ENCODE data around the gene ADCY5. TPM values are rescaled to one million over a fixed set of nuclear protein-coding genes. Genes with fewer than 3 reads are reported as not detected.

Gene ADCY5
- total RNA-seq, 4 donors from 2014 or later = 119 to 251 (median 185) TPM

DNA sequence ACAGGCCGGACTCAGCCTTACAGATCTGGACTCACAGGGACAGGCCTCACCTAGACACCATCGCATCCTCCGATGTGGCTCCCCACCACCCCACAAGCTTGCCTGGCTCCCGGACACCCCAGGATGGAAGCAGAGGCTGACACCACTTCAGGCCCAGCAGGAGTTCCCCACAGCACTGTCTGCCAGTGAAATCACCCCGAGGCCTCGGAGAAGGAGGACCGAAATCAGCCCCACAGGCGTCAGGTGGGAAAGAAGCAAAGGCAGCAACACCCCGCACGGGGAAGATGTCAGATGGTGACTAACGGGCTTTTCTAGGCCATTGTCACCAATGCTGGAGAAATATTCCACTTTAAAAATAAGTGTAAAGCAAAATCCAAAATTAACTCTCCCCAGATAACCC is 18.6 kb downstream of the ADCY5 start:
- 48 to 52% methylated on average over 4 to 7 of the region's 11 CpGs for WGBS, 2 donors (ENCODE audit: low coverage in 1 of 2)
- ATAC-seq = no peak
- Histone ChIP-seq H3K27ac (peak overlapping the region; percentile 82 to 92 (median 88)), H3K36me3 (no peaks in the 10 kb centered on the region), H3K27me3 (no peaks in the 10 kb centered on the region), H3K9me3 (no peaks in the 10 kb centered on the region), H3K4me1 (peaks cover 17 to 100% (median 24%) of the 10 kb centered on the region in 3 donors), H3K4me3 (no peak overlapping the region)
- TF ChIP-seq, protein P1, sequence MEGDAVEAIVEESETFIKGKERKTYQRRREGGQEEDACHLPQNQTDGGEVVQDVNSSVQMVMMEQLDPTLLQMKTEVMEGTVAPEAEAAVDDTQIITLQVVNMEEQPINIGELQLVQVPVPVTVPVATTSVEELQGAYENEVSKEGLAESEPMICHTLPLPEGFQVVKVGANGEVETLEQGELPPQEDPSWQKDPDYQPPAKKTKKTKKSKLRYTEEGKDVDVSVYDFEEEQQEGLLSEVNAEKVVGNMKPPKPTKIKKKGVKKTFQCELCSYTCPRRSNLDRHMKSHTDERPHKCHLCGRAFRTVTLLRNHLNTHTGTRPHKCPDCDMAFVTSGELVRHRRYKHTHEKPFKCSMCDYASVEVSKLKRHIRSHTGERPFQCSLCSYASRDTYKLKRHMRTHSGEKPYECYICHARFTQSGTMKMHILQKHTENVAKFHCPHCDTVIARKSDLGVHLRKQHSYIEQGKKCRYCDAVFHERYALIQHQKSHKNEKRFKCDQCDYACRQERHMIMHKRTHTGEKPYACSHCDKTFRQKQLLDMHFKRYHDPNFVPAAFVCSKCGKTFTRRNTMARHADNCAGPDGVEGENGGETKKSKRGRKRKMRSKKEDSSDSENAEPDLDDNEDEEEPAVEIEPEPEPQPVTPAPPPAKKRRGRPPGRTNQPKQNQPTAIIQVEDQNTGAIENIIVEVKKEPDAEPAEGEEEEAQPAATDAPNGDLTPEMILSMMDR (IDR thresholded peaks at IDR 0.05) = no peak
- TF ChIP-seq POLR2A (IDR thresholded peaks at IDR 0.05) = no peak
- TF ChIP-seq EP300 (IDR thresholded peaks at IDR 0.05) = no peak
- no peak for TF ChIP-seq POLR2AphosphoS5 (IDR thresholded peaks at IDR 0.05)

DNA sequence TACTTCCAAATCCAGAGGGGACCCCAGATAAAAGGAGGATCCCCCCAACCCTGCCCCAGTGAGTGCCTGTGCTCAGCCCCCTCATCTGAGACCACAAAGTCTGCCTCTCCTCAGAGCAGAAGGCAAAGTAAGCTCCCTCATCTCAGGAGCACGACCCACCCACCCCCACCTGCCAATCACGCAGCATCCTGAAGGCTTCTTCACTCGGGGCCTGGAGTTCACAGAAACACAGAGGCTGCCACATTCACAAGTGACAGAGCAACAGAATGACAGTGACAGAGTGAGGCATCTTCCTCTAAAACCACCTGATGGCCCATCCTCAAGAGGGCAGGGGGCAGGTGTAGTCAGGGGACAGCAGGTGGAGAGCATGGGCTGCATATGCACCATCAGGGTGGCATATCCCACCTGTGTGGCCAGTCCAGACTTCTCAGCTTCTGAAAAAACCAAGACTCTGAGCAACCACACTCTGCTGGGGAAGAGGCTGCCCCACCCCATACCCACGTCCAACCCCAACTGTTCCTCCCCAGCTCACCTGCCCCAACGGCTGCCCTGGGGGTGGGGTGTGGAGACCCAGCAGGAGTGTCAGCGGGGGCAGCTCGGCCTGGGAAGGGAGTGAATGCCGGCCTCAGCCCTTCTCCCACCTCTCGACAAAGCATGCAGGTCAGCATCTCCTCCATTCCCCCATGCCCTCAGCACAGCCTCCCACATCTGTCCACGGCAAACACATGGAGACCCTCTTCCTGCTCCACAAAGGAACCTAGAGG is 19.3 kb downstream of the ADCY5 start:
- WGBS, 2 donors (ENCODE audit: low coverage in 1 of 2) = 50% methylated on average over 2 of the region's 10 CpGs; no CpG with 5 or more reads in 1 of the 2 donors
- Histone ChIP-seq H3K4me1 (peaks cover 17 to 100% (median 26%) of the 10 kb centered on the region in 3 donors), H3K9me3 (no peaks in the 10 kb centered on the region), H3K27ac (peak overlapping the region; percentile 82 to 92 (median 88)), H3K27me3 (no peaks in the 10 kb centered on the region), H3K36me3 (no peaks in the 10 kb centered on the region), H3K4me3 (no peak overlapping the region)
- no peak for TF ChIP-seq POLR2AphosphoS5 (IDR thresholded peaks at IDR 0.05)
- TF ChIP-seq EP300 (IDR thresholded peaks at IDR 0.05) = no peak
- TF ChIP-seq POLR2A (IDR thresholded peaks at IDR 0.05) = no peak
- TF ChIP-seq, protein P1 (IDR thresholded peaks at IDR 0.05) = no peak
- no peak for ATAC-seq

DNA sequence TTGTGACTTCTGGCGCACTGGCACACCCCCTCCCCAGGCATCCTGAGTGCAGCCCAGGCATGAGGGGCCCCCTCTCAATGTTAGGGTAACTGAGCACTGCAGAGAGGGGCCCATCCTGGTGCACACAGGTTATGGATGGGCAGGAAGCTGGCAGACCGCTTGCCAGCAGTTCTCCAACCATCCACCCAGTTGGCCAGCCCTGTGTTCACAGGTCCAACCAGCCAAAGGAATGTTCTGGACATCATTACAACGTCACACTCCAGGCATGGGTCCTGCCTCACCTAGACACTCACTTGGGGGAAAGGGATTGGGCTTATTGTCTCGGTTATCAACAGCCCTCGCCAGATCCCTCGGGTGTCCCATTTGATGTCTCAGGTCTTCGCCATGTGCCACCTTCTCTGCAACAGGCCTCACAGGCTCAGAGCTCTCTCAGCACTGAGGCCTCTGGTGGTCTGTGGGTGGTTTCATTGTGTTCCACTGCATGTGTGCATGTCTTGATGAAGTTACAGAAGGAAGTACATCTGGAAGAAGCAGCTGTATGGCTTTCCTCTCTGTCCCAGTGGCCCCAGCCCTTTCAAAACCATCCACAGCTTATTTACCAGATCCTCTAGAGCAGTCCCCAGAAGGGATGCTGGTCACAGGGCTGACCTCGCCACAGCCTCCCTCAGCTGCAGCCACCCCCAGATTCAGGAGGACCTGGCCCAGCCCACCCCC is 23.7 kb downstream of the ADCY5 start:
- TF ChIP-seq POLR2AphosphoS5 (IDR thresholded peaks at IDR 0.05) = peak; percentile 9
- TF ChIP-seq, protein P1 (IDR thresholded peaks at IDR 0.05) = no peak
- Histone ChIP-seq H3K4me3 (no peak overlapping the region), H3K9me3 (no peaks in the 10 kb centered on the region), H3K27me3 (no peaks in the 10 kb centered on the region), H3K36me3 (no peaks in the 10 kb centered on the region), H3K4me1 (peaks cover 21 to 100% (median 47%) of the 10 kb centered on the region in 3 donors), H3K27ac (peak overlapping the region; percentile 83 to 92 (median 91))
- 66% methylated on average over 3 of the region's 8 CpGs for whole genome bisulfite sequencing, 2 donors (ENCODE audit: low coverage in 1 of 2)
- ATAC-seq = peak; percentile 39

DNA sequence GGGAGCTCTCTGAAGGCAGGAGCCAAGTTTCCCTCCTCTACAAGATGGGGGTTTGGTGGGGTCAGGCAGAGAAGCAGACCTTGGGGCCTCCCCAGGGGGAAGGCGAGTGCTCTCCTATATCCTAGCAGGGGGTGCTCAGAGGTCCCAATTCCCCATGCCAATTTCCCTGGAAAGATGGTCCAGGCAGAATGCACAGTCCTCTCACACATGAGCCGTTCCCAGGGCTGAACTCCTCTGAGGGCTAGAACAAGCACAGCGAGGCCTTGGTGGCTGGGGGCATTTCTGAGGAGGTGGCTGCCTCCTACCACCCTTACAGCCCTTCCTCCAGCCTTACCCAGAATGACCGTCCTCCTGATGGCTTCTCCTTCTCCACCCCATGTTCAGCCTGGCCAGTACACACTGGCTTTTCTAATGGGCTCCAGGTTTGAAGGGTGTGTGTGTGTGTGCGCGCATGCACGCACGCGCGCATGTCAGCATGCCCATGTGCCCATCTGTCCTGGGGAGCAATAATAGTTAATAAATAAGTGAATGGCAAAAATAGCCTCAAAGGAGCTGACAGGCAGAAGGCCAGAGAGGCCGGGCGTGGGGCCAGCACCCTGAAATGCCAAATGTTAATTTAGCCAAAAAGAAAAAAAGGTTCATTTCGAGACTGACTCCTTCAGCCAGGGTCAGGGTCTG is 24.4 kb downstream of the ADCY5 start:
- TF ChIP-seq POLR2A (IDR thresholded peaks at IDR 0.05) = peak in 1 of 2 donors; percentile 18
- TF ChIP-seq POLR2AphosphoS5 (IDR thresholded peaks at IDR 0.05) = peak; percentile 70
- TF ChIP-seq, protein P1 (IDR thresholded peaks at IDR 0.05) = no peak
- TF ChIP-seq EP300 (IDR thresholded peaks at IDR 0.05) = peak; percentile 62
- H3K4me3 ChIP-seq = peak overlapping the region in 1 of 2 donors; percentile 7
- H3K4me1 ChIP-seq = peaks cover 21 to 100% (median 54%) of the 10 kb centered on the region in 3 donors
- H3K9me3 ChIP-seq = no peaks in the 10 kb centered on the region
- H3K27ac ChIP-seq = peak overlapping the region; percentile 90 to 99 (median 92)
- no peaks in the 10 kb centered on the region for H3K36me3 ChIP-seq
- H3K27me3 ChIP-seq = no peaks in the 10 kb centered on the region
- ATAC-seq = peak; percentile 51
- 40 to 62% methylated on average over 2 to 3 of the region's 13 CpGs for WGBS, 2 donors (ENCODE audit: low coverage in 1 of 2)
